HuH-7 (cell line): Measurements from ENCODE around the gene ACSF2.

ENCODE experiments used
- DNase-seq: peaks from one replicate; pipeline ENCODE4 v3.0.0; 2011; ENCODE audit warnings: low spot score

ACSF2 gene

DNA sequence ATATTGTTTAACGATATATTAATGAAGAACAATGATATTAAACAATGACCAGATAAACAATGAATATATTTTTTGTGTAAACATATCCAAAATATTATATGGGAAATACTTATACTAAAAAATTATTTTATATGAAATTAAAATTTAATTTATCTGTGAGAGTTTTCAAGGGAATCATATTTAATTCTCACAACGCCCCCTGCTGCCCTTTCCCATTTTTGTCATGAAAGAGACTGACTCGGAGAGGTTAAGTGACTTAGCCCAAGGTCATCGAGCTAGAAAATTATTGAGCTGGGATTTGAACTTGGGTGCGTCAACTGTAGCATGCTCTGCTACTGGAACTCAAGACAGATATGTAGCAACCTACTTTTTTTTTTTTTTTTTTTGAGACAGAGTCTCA lies 75.0 kb downstream of the ACSF2 start:
- DNase-seq = no peak

DNA sequence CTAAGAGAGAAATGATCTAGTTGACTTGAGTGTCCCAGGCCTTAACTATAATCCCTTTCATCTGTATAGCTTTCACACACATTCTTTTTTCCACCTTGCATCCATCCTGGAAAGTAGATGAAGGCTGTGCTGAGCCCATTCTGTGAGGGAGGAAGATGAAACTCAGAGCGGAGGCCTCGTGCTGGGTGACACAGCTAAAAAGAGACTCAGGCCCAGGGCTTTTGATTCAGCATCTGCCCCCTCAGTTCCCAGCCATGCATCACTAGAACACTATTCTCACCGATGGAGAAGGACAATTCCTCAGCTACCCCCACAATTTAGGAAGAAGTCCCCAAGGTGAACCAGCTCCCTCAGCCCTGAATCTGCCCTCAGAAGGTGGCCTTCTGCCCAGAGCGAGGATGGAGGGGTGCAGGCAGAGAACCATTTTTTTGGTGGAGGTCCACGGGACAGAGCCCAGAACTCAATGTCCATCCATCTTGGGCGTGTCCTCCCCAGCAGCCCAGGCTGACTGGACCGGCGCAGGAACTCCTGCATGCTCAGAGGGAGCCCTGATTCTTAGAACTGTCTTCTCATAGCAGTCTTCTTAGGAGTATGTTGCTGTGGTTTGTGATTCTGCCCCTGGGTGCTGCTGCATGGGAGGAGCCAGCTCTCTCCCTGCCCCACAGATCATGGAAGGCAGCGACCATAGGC lies 76.4 kb downstream of the ACSF2 start:
- DNase-seq = no peak

DNA sequence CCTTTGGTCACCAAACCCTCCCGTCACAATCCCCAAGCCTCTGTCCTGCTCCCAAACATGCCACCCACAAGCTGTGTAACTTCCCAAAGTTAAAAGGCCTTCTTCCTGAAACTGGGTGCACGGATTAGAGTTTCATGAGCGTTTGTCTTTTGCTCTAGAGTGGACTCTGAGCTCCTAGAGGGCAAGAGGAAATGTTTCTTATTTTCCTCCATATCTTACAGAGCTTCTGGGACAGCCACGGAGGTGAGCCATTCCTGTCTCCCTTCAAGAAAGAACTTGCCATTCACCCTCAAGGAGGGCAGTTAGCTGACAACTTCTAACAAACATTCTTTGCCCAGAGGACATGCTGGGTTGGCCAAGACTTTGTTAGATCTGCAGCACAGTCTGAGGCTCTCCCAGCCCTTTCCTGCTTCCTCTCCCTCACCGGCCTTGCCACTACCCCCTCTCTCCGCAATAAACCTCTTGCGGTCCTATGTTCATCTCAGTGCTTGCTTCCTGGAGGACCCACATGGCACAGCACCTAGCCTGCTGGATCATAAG lies 79.6 kb downstream of the ACSF2 start:
- DNase-seq = no peak

- no peak for DNase-seq
These were observed 80.3 kb downstream of the ACSF2 start for GRCh38 chr17:50506298-50506697.

DNA sequence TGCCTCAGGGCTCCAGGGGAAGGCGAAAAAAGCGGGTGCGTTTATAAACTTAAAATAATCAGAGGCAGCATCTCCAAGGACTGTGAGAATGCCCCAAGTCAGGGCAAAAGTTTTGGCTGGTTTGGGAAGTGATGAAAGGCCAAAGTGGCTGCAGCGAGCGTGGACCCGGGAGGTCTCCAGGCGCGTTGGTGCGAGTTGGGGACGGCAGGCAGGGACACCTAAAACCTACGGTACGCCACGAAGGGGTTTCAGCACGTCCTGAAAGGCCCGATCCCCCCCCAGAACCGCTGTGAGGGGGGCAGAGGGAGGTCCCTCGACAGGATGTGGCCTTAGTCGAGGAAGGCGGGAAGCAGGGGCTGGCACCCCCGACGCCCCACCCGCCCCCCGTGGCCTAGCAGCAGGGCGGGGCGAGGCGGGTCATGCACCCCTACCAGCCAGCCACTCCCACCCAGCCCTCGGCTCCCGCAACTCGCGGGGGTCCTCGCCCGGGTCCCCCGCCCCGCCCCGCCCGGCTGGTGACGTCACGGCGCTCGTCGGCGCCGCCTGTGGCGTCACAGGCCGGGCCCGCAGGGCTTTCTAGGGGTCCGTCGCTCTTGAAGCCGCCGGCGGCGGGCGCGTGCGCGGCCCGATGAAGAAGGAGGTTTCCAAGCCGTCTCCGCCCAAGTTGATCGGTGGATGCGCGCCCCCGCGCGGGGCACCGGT lies 82.0 kb downstream of the ACSF2 start, which contains the start of gene MYCBPAP:
TSS of gene MYCBPAP (plus strand) at position 569 of the 702 bp plus-strand sequence. CDS start 236 bp downstream, outside the sequence.
- DNase-seq = no peak

DNA sequence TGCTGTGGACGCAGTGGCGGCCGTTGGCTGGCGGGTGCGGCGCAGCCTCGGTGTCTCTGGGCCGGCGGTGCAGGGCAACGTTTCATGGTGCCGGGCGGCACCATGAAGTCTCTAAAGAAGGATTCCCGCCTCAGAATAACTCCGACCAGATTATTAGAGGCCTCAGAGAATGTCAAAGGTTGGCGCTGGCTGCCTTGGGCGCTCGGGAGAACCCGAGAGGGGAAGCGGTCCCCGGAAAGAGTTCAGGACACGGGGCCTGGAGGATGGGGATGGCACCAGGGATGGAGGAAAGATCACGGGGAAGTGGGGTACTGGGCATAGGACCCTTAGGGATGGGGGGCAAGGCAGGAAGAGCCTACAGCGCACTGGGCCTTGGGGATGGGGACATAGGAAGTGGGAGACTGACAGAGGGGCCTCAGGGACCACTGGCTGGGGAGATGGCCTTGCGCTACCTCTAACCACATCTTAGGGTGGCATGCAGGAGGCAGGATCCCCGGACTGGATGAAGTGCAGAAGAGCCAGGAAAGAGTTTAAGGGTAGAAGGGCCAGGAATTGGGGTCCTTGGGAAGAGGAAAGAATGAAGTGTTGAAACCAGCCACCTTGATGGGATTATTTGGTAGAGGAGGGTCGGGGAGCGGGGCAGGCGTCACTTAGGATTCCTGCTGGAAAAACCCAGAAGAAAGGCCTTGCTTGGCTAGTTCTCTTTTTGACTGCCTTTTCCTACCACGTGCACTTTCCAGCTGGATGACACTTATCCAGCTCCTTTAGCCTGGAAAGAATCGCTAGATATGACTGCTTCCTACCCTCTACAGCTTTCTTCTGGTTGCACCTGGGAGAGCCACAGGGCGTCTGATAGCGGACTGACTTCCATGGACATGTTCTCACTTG lies 82.8 kb downstream of the ACSF2 start:
- no peak for DNase-seq

DNA sequence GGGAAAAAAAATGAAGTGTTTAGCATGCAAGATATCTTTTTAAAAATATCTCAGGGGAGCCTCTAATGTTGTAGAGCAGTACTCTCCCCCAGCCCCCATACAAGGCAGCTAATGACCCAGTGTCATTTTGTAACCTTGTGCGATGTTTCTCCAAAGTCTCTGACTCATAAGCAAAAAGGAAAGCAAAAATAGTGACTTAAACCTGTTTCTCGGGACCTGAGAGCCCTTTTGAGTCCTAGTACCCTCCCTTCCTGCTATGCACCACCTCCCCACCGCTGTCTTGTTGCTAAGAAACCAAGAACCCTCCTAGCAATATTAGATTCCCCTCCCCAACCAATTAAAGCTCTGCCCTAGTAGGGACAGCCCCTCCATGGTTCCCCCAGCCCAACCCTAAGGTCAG lies 85.0 kb downstream of the ACSF2 start:
- no peak for DNase-seq

- no peak for DNase-seq
These were observed 87.5 kb downstream of the ACSF2 start for GRCh38 chr17:50513495-50513894.

- DNase-seq = no peak
These were observed 88.4 kb downstream of the ACSF2 start for GRCh38 chr17:50514388-50514787.

- no peak for DNase-seq
These were observed 89.1 kb downstream of the ACSF2 start for GRCh38 chr17:50514936-50515702.

- no peak for DNase-seq
These were observed 91.0 kb downstream of the ACSF2 start for GRCh38 chr17:50517011-50517410.

- no peak for DNase-seq
These were observed 91.7 kb downstream of the ACSF2 start for GRCh38 chr17:50517504-50518383.

GRCh38 chr17:50518384-50519023 lies 92.5 kb downstream of the ACSF2 start:
- no peak for DNase-seq

DNA sequence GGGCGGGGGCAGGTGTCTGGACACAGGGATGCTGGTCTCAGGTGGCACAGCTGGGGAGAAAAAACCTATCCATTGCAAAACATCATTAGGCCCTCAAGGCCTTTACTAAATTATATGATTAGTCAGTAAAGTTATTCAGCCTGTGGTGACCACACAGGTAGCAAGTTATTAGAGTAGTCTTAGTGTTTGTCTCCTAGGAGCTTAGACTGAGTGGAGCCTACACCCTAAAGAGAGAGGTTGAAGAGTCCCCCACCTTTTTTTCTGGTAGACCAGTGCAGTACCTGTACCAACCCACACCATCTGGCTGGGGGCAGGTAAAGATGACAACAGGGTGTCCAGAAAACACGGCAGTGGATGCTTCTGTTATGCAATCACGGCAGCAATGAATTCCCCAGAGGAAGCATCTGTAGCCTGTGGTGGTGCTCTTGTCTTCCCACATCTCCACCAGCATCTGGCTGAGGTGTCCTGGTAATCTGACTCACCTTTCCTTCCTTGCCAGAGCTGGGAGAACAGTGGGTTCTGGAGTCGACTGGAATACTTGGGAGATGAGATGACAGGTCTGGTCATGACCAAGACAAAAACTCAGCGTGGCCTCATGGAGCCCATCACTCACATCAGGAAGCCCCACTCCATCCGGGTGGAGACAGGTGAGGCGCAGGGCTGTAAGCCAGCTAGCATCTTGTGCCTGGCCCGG lies 93.3 kb downstream of the ACSF2 start:
- DNase-seq = no peak

DNA sequence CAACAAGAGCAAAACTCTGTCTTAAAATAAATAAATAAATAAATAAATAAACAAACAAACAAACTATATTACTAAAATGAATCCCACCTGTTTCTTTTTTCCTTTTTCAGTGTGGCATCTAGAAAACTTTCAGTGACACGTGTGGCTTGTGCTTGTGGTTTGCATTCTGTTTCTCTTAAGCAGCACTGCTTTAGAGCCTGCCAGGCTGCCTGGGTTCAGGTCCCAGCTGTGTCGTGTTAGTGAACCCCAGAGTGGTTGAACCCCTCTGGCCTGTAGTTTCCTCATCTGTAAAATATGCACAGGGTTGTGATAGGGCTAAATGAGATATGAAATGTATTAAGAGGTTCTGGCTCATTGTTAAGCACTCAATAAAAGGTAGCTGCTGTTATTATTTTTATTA lies 94.5 kb downstream of the ACSF2 start:
- DNase-seq = no peak

- DNase-seq = no peak
These were observed 95.5 kb downstream of the ACSF2 start for GRCh38 chr17:50521514-50521913.

DNA sequence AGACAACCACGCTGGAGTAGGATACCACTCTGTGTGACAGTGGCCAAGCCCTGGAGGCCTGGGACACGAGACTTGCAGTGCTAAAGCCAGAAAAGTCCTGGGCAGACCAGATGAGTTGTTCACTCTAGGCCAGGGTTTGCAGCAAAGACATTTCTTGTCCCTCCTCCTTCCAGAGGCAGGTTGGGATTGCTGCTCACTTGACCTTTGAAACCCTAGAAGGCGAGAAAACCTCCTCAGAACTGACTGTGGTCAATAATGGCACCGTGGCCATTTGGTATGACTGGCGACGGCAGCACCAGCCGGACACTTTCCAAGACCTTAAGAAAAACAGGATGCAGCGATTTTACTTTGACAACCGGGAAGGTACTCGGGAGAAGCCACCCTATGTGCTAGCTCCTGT lies 96.7 kb downstream of the ACSF2 start:
- no peak for DNase-seq

DNA sequence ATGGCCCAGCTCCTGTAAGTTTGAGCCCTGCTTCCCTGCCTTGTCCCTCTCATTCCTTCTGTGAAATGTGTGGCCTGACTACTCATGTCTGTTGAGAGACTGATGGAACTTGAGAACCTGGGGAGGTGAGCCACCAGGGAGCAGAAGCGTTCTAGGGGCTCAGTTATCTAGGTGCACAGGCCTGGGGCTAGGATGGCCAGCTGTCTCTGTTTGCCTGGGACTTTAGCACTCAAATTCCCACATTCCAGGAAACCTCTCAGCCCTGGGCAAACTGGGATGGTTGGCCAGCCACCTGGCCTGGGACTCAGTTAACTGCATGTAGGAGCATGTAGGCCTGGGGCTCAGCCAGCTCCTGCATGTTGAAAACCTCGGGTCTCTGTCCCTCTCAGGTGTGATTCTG lies 97.2 kb downstream of the ACSF2 start:
- no peak for DNase-seq
